OCI-LY1 (cell line): ENCODE data around the gene HFE.
"Not testable (repeated sequence)": the region's sequence is repeated elsewhere in the genome, so short reads cannot be mapped to it uniquely, and the experiment has no call there.

ENCODE experiments used
- H2AFZ ChIP-seq: fragments of 200-600 bp; sonication (generic), shearing (Covaris generic); 2 replicates; pipeline ENCODE4 v1.6.0; 2014; ENCODE audit warnings: antibody characterized with exemption, mild to moderate bottlenecking, low read length
- H3F3A ChIP-seq: fragments of 200-600 bp; sonication (generic), shearing (Covaris generic); 2 replicates; pipeline ENCODE4 v1.6.0; 2014; ENCODE audit warnings: mild to moderate bottlenecking, antibody characterized with exemption, low read length, moderate library complexity; ENCODE audit not compliant: insufficient read depth
- H3K27ac ChIP-seq: fragments of 200-600 bp; sonication (generic); 2 replicates; pipeline ENCODE4 v1.5.1; 2014; ENCODE audit warnings: low read length, mixed run types, mild to moderate bottlenecking, low read depth; ENCODE audit not compliant: poor library complexity, severe bottlenecking
- H3K27me3 ChIP-seq: fragments of 200-600 bp; sonication (generic); 2 replicates; pipeline ENCODE4 v1.6.0; 2014; ENCODE audit warnings: antibody characterized with exemption, mild to moderate bottlenecking, low read length, moderate library complexity; ENCODE audit not compliant: insufficient read depth
- H3K36me3 ChIP-seq: fragments of 200-600 bp; sonication (generic); 2 replicates; pipeline ENCODE4 v1.6.1; 2014; ENCODE audit warnings: mild to moderate bottlenecking, antibody characterized with exemption, low read length, moderate library complexity, mixed read lengths; ENCODE audit not compliant: insufficient read depth
- H3K4me1 ChIP-seq: fragments of 200-600 bp; sonication (generic); 2 replicates; pipeline ENCODE4 v1.5.1; 2014; ENCODE audit warnings: mild to moderate bottlenecking, low read length, moderate library complexity; ENCODE audit not compliant: insufficient read depth, severe bottlenecking
- H3K4me2 ChIP-seq: fragments of 200-600 bp; sonication (generic), shearing (Covaris generic); 2 replicates; pipeline ENCODE4 v1.6.1; 2014; ENCODE audit warnings: low read length
- H3K4me3 ChIP-seq: fragments of 200-600 bp; sonication (generic); 2 replicates; pipeline ENCODE4 v1.5.1; 2014; ENCODE audit warnings: low read length, low read depth, mild to moderate bottlenecking, mixed read lengths; ENCODE audit not compliant: poor library complexity, severe bottlenecking
- H3K79me2 ChIP-seq: fragments of 200-600 bp; shearing (Covaris generic); 2 replicates; pipeline ENCODE4 v1.6.1; 2016; ENCODE audit warnings: mixed run types, low read length, mixed read lengths; ENCODE audit not compliant: insufficient read depth
- H3K9ac ChIP-seq: fragments of 200-600 bp; sonication (generic), shearing (Covaris generic); 2 replicates; pipeline ENCODE4 v1.6.1; 2014; ENCODE audit warnings: mild to moderate bottlenecking, low read length, mixed read lengths
- H3K9me2 ChIP-seq: fragments of 200-600 bp; sonication (generic), shearing (Covaris generic); 2 replicates; pipeline ENCODE4 v1.6.1; 2014; ENCODE audit warnings: low read depth, mild to moderate bottlenecking, low read length, mixed read lengths
- H3K9me3 ChIP-seq: fragments of 200-600 bp; shearing (Covaris generic); 2 replicates; pipeline ENCODE4 v1.6.1; 2014; ENCODE audit warnings: low read length, mixed read lengths
- H4K20me1 ChIP-seq: fragments of 200-600 bp; sonication (generic), shearing (Covaris generic); 2 replicates; pipeline ENCODE4 v1.6.0; 2016; ENCODE audit warnings: mild to moderate bottlenecking, low read length; ENCODE audit not compliant: insufficient read depth
- EZH2 ChIP-seq: fragments of 200-600 bp; sonication (generic), shearing (Covaris generic); IDR thresholded peaks from 2 replicates; pipeline ENCODE4 v1.8.0; 2017; ENCODE audit warnings: borderline replicate concordance, mixed run types, mild to moderate bottlenecking, antibody characterized with exemption, low read length, moderate library complexity, mixed read lengths
- TF ChIP-seq, protein P1 (sequence below): fragments of 200-600 bp; sonication (generic), shearing (Covaris generic); IDR thresholded peaks from 2 replicates; pipeline ENCODE4 v1.5.1; 2017; ENCODE audit warnings: mild to moderate bottlenecking, antibody characterized with exemption, low read length, moderate library complexity, mixed read lengths

The HFE gene

DNA sequence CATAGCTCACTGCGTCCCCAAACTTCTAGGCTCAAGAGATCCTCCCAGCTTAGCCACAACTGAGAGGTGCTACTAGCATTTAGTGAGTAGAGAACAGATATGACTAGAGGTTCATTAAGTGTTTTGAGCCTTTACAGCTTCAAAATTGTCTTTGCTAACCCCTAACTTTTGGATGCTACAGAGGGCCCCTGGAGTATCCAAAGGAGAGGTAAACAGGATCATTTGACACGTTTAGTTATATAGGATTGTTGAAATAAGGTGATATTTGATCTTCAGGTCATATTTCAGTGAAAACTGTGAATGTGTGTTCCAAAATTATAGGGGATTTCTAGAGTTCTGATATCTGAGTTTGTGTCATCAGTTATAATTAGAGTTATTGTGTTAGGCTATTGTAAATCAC, 19.2 kb upstream of the HFE start:
- H3K4me3 ChIP-seq: no peak overlapping the region
- no peaks in the 10 kb centered on the region for H3K79me2 ChIP-seq
- no peak overlapping the region for H3K27ac ChIP-seq
- H3K9me3 ChIP-seq: no peaks in the 10 kb centered on the region
- H3K4me2 ChIP-seq: no peak overlapping the region
- no peak overlapping the region for H3K9ac ChIP-seq
- H3F3A ChIP-seq: no peaks in the 10 kb centered on the region
- no peaks in the 10 kb centered on the region for H3K27me3 ChIP-seq
- H2AFZ ChIP-seq: no peak overlapping the region
- no peaks in the 10 kb centered on the region for H3K9me2 ChIP-seq
- H3K4me1 ChIP-seq: peaks cover 17% of the 10 kb centered on the region
- H3K36me3 ChIP-seq: no peaks in the 10 kb centered on the region
- no peak for TF ChIP-seq EZH2
- TF ChIP-seq, protein P1, sequence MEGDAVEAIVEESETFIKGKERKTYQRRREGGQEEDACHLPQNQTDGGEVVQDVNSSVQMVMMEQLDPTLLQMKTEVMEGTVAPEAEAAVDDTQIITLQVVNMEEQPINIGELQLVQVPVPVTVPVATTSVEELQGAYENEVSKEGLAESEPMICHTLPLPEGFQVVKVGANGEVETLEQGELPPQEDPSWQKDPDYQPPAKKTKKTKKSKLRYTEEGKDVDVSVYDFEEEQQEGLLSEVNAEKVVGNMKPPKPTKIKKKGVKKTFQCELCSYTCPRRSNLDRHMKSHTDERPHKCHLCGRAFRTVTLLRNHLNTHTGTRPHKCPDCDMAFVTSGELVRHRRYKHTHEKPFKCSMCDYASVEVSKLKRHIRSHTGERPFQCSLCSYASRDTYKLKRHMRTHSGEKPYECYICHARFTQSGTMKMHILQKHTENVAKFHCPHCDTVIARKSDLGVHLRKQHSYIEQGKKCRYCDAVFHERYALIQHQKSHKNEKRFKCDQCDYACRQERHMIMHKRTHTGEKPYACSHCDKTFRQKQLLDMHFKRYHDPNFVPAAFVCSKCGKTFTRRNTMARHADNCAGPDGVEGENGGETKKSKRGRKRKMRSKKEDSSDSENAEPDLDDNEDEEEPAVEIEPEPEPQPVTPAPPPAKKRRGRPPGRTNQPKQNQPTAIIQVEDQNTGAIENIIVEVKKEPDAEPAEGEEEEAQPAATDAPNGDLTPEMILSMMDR: no peak
- H4K20me1 ChIP-seq: no peaks in the 10 kb centered on the region

DNA sequence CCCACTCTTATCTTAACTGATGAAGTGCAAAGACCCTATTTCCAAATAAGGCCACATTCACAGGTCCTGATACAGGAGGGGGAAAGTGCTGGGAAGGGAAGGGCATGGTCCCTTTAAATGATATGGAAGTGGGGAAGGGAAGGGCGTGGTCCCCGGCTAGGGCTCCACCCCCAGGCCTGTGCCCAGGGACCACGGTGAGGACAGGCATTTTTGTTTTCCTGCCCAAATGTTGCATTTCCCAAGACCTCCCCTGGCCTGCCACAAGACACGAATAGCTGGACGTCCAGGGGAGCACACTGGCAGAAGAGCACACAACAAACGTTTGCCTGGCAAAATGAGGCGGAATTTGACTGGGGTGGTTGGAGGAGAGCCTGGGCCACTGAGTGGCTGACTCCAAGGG, 16.1 kb upstream of the HFE start:
- H3K4me3 ChIP-seq: no peak overlapping the region
- H3F3A ChIP-seq: no peaks in the 10 kb centered on the region
- no peaks in the 10 kb centered on the region for H3K9me2 ChIP-seq
- no peak for TF ChIP-seq EZH2
- TF ChIP-seq, protein P1: no peak
- no peaks in the 10 kb centered on the region for H4K20me1 ChIP-seq
- no peaks in the 10 kb centered on the region for H3K27me3 ChIP-seq
- H3K27ac ChIP-seq: no peak overlapping the region
- H3K79me2 ChIP-seq: no peaks in the 10 kb centered on the region
- H3K4me1 ChIP-seq: peaks cover 6% of the 10 kb centered on the region
- no peaks in the 10 kb centered on the region for H3K36me3 ChIP-seq
- no peak overlapping the region for H3K4me2 ChIP-seq
- no peak overlapping the region for H2AFZ ChIP-seq
- H3K9me3 ChIP-seq: no peaks in the 10 kb centered on the region
- H3K9ac ChIP-seq: no peak overlapping the region

DNA sequence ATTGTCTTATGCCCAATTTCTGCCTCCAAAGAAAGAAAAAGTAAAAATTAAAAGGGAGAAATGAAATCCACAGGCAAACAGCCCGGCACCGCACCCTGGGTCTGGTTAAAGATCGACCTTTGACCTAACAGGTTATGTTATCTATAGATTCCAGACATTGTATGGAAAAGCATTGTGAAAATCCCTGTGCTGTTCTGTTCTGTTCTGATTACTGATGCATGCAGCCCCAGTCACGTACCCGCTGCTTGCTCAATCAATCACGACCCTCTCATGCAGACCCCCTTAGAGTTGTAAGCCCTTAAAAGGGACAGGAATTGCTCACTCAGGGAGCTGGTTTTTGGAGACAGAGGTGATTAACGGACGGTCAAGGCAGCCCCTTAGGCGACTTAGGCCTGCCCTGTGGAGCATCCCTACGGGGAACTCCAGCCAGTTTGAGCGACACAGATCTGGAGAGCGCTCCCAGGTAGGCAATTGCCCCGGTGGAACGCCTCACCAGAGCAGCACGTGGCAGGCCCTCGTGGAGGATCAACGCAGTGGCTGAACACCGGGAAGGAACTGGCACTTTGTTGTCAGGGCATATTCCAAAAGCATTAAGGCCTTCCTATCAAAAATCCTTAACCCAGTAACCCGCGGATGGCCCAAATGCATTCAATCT, 12.0 kb upstream of the HFE start:
- no peaks in the 10 kb centered on the region for H3K27me3 ChIP-seq
- no peak overlapping the region for H2AFZ ChIP-seq
- H3K27ac ChIP-seq: no peak overlapping the region
- H3K4me2 ChIP-seq: no peak overlapping the region
- no peaks in the 10 kb centered on the region for H3K9me3 ChIP-seq
- TF ChIP-seq, protein P1: no peak
- no peak for TF ChIP-seq EZH2
- H3K9ac ChIP-seq: no peak overlapping the region
- no peaks in the 10 kb centered on the region for H3K79me2 ChIP-seq
- no peaks in the 10 kb centered on the region for H3K4me1 ChIP-seq
- H3F3A ChIP-seq: no peaks in the 10 kb centered on the region
- H4K20me1 ChIP-seq: no peaks in the 10 kb centered on the region
- no peaks in the 10 kb centered on the region for H3K9me2 ChIP-seq
- no peaks in the 10 kb centered on the region; the same call in 1 of the 2 replicates for H3K36me3 ChIP-seq
- H3K4me3 ChIP-seq: no peak overlapping the region

DNA sequence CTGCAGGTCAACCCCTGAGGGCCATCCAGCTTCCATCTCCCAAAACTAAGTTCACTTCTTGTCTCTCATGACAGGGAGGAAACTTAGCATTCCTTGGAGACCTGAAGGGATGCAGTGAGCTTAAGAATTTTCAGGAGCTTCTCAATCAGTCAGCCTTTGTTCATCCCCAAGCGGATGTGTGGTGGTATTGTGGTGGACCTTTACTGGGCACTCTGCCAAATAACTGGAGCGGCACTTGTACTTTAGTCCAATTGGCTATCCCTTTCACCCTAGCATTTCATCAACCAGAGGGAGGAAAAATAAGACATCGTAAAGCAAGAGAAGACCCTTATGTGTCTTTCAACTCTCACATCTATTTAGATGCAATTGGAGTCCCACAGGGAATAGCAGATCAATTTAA, 9.2 kb upstream of the HFE start:
- peaks cover 14% of the 10 kb centered on the region for H3K9me3 ChIP-seq
- not testable (repeated sequence) for H3K4me3 ChIP-seq, H3K4me2 ChIP-seq, H4K20me1 ChIP-seq, H3K4me1 ChIP-seq, H3K9ac ChIP-seq, H3K27me3 ChIP-seq, H2AFZ ChIP-seq, H3K79me2 ChIP-seq, H3K9me2 ChIP-seq, H3K36me3 ChIP-seq, H3K27ac ChIP-seq, H3F3A ChIP-seq

DNA sequence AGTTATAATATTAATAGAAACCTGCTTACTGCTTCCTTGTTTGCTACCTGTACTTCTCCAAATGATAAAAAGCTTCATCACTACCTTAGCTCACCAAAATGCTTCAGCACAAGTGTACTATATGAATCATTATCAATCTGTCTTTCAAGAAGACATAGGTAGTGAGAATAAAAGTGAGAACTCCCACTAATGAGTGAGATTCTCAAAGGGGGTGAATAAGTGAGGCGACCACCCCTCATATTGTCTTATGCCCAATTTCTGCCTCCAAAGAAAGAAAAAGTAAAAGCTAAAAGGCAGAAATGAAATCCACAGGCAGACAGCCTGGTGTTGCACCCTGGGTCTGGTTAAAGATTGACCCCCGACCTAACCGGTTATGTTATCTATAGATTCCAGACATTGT, 6.1 kb upstream of the HFE start:
- peaks cover 14% of the 10 kb centered on the region for H3K9me3 ChIP-seq
- H3K9ac ChIP-seq, H3F3A ChIP-seq, H3K36me3 ChIP-seq, H3K79me2 ChIP-seq, H3K4me3 ChIP-seq, H4K20me1 ChIP-seq, H3K27me3 ChIP-seq, H3K4me1 ChIP-seq, H3K4me2 ChIP-seq, H3K9me2 ChIP-seq, H3K27ac ChIP-seq, H2AFZ ChIP-seq: not testable (repeated sequence)
